ENCODE results near the gene TNXB.

DNA sequence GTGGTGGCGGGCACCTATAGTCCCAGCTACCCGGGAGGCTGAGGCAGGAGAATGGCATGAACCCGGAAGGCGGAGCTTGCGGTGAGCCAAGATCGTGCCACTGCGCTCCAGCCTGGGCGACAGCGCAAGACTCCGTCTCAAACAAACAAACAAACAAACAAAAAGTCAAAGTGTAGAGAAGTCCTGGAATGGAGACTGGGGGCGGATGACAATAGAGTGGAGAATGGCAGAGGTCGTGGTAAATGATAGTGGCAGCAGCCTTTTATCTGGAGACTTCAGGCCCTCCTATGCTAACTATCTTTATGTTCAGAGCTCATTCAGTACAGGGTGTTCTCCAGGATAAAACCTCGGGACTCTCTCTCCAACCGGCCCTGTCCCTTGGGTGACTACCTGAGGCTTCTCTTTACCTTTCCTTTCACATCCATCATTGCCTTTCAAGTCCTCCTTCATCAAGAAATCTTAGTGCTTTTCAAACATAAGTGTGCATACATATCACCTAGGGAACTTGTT is 22.4 kb upstream of the TNXB start:
- TF ChIP-seq CTCF (conservative IDR thresholded peaks at IDR 0.05 in 1 of 2, IDR thresholded peaks at IDR 0.05 in 1 of 2; ENCODE audit: low read depth in 1 of 2, low read length in 2 of 2) = no peak
- no peak for TF ChIP-seq EZH2 (IDR thresholded peaks at IDR 0.05; ENCODE audit: low read length, missing control alignments)
